ENCODE measurements around the gene CALHM2.

DNA sequence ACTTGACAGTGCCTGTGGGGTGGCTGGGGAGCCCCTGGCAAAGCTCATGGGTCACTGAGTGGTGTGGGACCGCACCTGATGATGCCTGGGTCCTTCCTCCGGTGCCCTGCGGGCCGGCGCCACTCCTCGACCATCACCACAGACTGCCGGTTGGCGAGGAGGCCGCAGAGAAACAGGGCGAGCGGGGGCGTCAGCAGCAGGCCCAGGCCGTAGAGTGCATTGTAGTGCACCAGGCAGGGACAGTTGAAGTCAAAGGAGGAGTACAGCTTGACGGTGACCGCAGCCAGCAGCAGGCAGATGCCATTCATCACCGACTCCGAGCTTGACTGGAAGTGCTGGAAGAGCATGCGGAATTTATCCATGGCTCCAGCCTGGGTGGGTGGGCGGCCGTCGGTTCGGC is 26.5 kb upstream of the CALHM2 start:
- TF ChIP-seq POLR2A (IDR thresholded peaks at IDR 0.05): no peak
- no peak for TF ChIP-seq POLR2AphosphoS5 (IDR thresholded peaks at IDR 0.05; ENCODE audit: insufficient read depth in 1 of 2, low read depth in 1 of 2)
- TF ChIP-seq, protein P1, sequence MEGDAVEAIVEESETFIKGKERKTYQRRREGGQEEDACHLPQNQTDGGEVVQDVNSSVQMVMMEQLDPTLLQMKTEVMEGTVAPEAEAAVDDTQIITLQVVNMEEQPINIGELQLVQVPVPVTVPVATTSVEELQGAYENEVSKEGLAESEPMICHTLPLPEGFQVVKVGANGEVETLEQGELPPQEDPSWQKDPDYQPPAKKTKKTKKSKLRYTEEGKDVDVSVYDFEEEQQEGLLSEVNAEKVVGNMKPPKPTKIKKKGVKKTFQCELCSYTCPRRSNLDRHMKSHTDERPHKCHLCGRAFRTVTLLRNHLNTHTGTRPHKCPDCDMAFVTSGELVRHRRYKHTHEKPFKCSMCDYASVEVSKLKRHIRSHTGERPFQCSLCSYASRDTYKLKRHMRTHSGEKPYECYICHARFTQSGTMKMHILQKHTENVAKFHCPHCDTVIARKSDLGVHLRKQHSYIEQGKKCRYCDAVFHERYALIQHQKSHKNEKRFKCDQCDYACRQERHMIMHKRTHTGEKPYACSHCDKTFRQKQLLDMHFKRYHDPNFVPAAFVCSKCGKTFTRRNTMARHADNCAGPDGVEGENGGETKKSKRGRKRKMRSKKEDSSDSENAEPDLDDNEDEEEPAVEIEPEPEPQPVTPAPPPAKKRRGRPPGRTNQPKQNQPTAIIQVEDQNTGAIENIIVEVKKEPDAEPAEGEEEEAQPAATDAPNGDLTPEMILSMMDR (IDR thresholded peaks at IDR 0.05): no peak

Data from vagina (tissue), 2 donors.